GM21619 (cell line): ENCODE data around the gene DGCR8.

ENCODE experiments used
- ATAC-seq: cut with Tn5 transposase; IDR thresholded peaks from one replicate; pipeline ENCODE4 v1.9.1; 2021; ENCODE audit not compliant: unreplicated experiment

Gene DGCR8

GRCh38 chr22:20052309-20053259, 27.5 kb upstream of the DGCR8 start:
- ATAC-seq: no peak

- no peak for ATAC-seq
Observed at GRCh38 chr22:20053407-20054033, 26.5 kb upstream of the DGCR8 start.

- no peak for ATAC-seq
Observed at GRCh38 chr22:20054034-20054427, 26.0 kb upstream of the DGCR8 start.

GRCh38 chr22:20054485-20054884, 25.6 kb upstream of the DGCR8 start:
- no peak for ATAC-seq

GRCh38 chr22:20055144-20055543, 24.9 kb upstream of the DGCR8 start:
- ATAC-seq: no peak

GRCh38 chr22:20055654-20056053, 24.4 kb upstream of the DGCR8 start:
- ATAC-seq: no peak

- no peak for ATAC-seq
Observed at GRCh38 chr22:20056161-20056560, 23.9 kb upstream of the DGCR8 start.

GRCh38 chr22:20056696-20057386, 23.2 kb upstream of the DGCR8 start:
- ATAC-seq: no peak

- ATAC-seq: no peak
Observed at GRCh38 chr22:20057596-20058268, 22.3 kb upstream of the DGCR8 start.

GRCh38 chr22:20058989-20059770, 20.9 kb upstream of the DGCR8 start:
- no peak for ATAC-seq

GRCh38 chr22:20060700-20061480, 19.2 kb upstream of the DGCR8 start:
- ATAC-seq: no peak

GRCh38 chr22:20061481-20061861, 18.6 kb upstream of the DGCR8 start:
- ATAC-seq: no peak

- ATAC-seq: no peak
Observed at GRCh38 chr22:20062043-20062765, 17.8 kb upstream of the DGCR8 start.

- no peak for ATAC-seq
Observed at GRCh38 chr22:20062766-20063083, 17.3 kb upstream of the DGCR8 start.

- ATAC-seq: no peak
Observed at GRCh38 chr22:20063271-20064139, 16.5 kb upstream of the DGCR8 start.

- ATAC-seq: no peak
Observed at GRCh38 chr22:20064140-20064480, 15.9 kb upstream of the DGCR8 start.

- ATAC-seq: no peak
Observed at GRCh38 chr22:20064545-20065262, 15.3 kb upstream of the DGCR8 start.
